Activated CD8-positive, alpha-beta T cell treated with anti-CD3 and anti-CD28 coated beads, Interleukin-2, amount 10 ng/mL, durations not matched to agents 7 days and 5 days (primary cell): ENCODE data around the gene RGL2. TPM values are rescaled to one million over a fixed set of nuclear protein-coding genes. Genes with fewer than 3 reads are reported as not detected.

Experiments used
- ATAC-seq: fragments of 150-1000 bp; cut with Tn5 transposase; one replicate; pipeline ENCODE4 v1.10.0; 2021; ENCODE audit warnings: moderate library complexity
- CTCF ChIA-PET: fragments of 350-600 bp; sonication (Branson Sonifier 250); formaldehyde crosslinking; loops from one replicate; lab custom pipeline; 2021; ENCODE audit warnings: antibody characterized with exemption; lab: Charles Lee
- POLR2A ChIA-PET: fragments of 350-600 bp; sonication (Branson Sonifier 250); formaldehyde crosslinking; loops from one replicate; lab custom pipeline; 2021; ENCODE audit warnings: antibody characterized with exemption; lab: Charles Lee
- DNase-seq: peaks from one replicate; pipeline ENCODE4 v3.0.0-alpha.2; 2020
- H3K27ac Mint-ChIP-seq: one replicate; pipeline ENCODE4 v1.8.0; 2021; ENCODE audit warnings: mild to moderate bottlenecking, mixed read lengths
- H3K27me3 Mint-ChIP-seq: one replicate; pipeline ENCODE4 v1.8.0; 2021; ENCODE audit warnings: low read depth, mixed read lengths
- H3K36me3 Mint-ChIP-seq: one replicate; pipeline ENCODE4 v1.8.0; 2021; ENCODE audit warnings: low read depth, mixed read lengths
- H3K4me1 Mint-ChIP-seq: one replicate; pipeline ENCODE4 v1.8.0; 2021; ENCODE audit warnings: low read depth, mixed read lengths
- H3K4me3 Mint-ChIP-seq: one replicate; pipeline ENCODE4 v1.8.0; 2021; ENCODE audit warnings: mild to moderate bottlenecking, mixed read lengths
- H3K9me3 Mint-ChIP-seq: one replicate; pipeline ENCODE4 v1.8.0; 2022; ENCODE audit warnings: mixed read lengths; ENCODE audit not compliant: insufficient read depth
- total RNA-seq, 2 experiments: library from RNA; stranded (reverse); gene quantifications; one replicate each; pipeline ENCODE4 v1.2.3, GENCODE V29; 2021

RGL2 gene
- total RNA-seq, 2 experiments from 2014 or later: 50.8 to 58.2 TPM

GRCh38 chr6:33330736-33331135 lies 32.0 kb upstream of the RGL2 start:
- CTCF ChIA-PET: interaction anchor here (1.6 kb wide), 1 partner anchor 12 kb away, joined by 4 read pairs; no protein-coding TSS in a partner anchor
- POLR2A ChIA-PET: no interaction called here
- Mint-ChIP-seq H3K27ac (no peak overlapping the region), H3K27me3 (no peaks in the 10 kb centered on the region), H3K4me1 (peaks cover 22% of the 10 kb centered on the region), H3K36me3 (no peaks in the 10 kb centered on the region), H3K4me3 (no peak overlapping the region), H3K9me3 (no peaks in the 10 kb centered on the region)
- DNase-seq (no peak), ATAC-seq (no peak)

- ATAC-seq (no peak), DNase-seq (no peak)
- Mint-ChIP-seq H3K4me3 (no peak overlapping the region), H3K27ac (no peak overlapping the region), H3K27me3 (no peaks in the 10 kb centered on the region), H3K36me3 (no peaks in the 10 kb centered on the region), H3K4me1 (peaks cover 21% of the 10 kb centered on the region), H3K9me3 (no peaks in the 10 kb centered on the region)
- POLR2A ChIA-PET: interaction anchor here (0.9 kb wide), 1 partner anchor 15 kb away, joined by 4 read pairs; no protein-coding TSS in a partner anchor
- CTCF ChIA-PET: interaction anchor here (1.8 kb wide), 1 partner anchor 16 kb away, joined by 8 read pairs; no protein-coding TSS in a partner anchor
Observed at GRCh38 chr6:33329058-33329457, 30.3 kb upstream of the RGL2 start.

DNA sequence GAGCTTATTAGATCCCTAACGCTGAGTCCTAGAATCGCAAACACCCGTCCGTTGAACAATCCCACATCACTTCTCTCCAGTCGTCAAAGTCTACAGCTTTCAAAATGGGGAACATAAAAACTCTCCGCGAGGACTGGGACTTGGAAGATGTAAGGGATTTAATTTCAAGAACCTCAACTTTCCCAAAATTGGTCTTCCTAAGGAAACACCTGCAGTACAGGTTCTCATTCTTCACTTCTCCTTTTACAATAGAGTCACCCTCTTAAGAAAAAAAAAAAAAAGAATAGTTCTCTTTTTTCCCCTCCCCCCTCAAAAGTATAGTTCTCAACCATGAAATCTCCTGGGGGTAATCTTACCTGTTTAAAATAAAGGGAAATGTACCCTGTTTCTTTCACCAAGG lies 25.4 kb upstream of the RGL2 start:
- H3K4me1 Mint-ChIP-seq: peaks cover 43% of the 10 kb centered on the region
- no peaks in the 10 kb centered on the region for H3K27me3 Mint-ChIP-seq
- no peaks in the 10 kb centered on the region for H3K9me3 Mint-ChIP-seq
- CTCF ChIA-PET: interaction anchor here (0.8 to 1.3 kb wide), 3 partner anchors 18 to 101 kb away, joined by 3 to 4 read pairs (median 4); no protein-coding TSS in a partner anchor
- H3K27ac Mint-ChIP-seq: peak overlapping the region; percentile 100
- H3K36me3 Mint-ChIP-seq: peaks cover 37% of the 10 kb centered on the region
- DNase-seq: no peak
- POLR2A ChIA-PET: interaction anchor here (0.8 to 1.2 kb wide), 4 partner anchors 15 to 247 kb away, joined by 3 to 4 read pairs (median 4); no protein-coding TSS in a partner anchor
- peak overlapping the region; percentile 94 for H3K4me3 Mint-ChIP-seq
- no peak for ATAC-seq

- H3K4me1 Mint-ChIP-seq: peaks cover 49% of the 10 kb centered on the region
- no peak for ATAC-seq
Observed at GRCh38 chr6:33323623-33323948, 24.8 kb upstream of the RGL2 start.

DNA sequence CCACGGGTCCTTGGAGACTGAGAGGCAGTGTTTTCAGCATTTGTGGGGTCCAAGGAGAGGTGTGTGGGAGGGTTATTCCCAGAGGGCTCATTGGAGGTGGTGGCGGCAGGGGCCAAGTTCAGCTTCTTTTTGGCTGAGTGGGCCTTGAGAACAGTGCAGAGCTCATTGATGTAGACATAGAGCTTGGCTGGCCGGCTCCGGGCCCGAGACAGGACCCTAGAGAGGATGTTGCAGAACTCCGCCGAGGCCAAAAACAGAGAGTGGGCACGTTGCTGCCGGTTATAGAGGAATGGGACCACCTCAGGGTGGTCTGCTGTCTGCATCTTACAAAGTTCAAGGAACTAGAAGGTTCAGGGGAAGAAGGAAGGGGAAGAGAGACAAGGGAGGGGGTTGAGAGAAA lies 22.5 kb upstream of the RGL2 start:
- no peak for DNase-seq
- no peaks in the 10 kb centered on the region for H3K9me3 Mint-ChIP-seq
- peak overlapping the region; percentile 100 for H3K27ac Mint-ChIP-seq
- ChIA-PET POLR2A (interaction anchor here (0.7 kb wide), 1 partner anchor 44 kb away, joined by 3 read pairs; no protein-coding TSS in a partner anchor), CTCF (interaction anchor here (0.6 kb wide), 1 partner anchor 22 kb away, joined by 3 read pairs; no protein-coding TSS in a partner anchor)
- peaks cover 69% of the 10 kb centered on the region for H3K4me1 Mint-ChIP-seq
- peaks cover 57% of the 10 kb centered on the region for H3K36me3 Mint-ChIP-seq
- no peak for ATAC-seq
- H3K27me3 Mint-ChIP-seq: no peaks in the 10 kb centered on the region
- H3K4me3 Mint-ChIP-seq: peak overlapping the region; percentile 94

More at GRCh38 chr6:33323623-33323948, 24.8 kb upstream of the RGL2 start:
- no peaks in the 10 kb centered on the region for H3K9me3 Mint-ChIP-seq
- ChIA-PET POLR2A (interaction anchor here (0.8 to 1.2 kb wide), 5 partner anchors 15 to 247 kb away, joined by 3 to 4 read pairs (median 4); no protein-coding TSS in a partner anchor), CTCF (interaction anchor here (0.8 to 1.3 kb wide), 4 partner anchors 18 to 102 kb away, joined by 3 to 4 read pairs (median 4); partner anchors contain the start of genes RPS18 and VPS52)
- DNase-seq: no peak
- H3K27ac Mint-ChIP-seq: peak overlapping the region; percentile 100
- H3K36me3 Mint-ChIP-seq: peaks cover 42% of the 10 kb centered on the region
- H3K27me3 Mint-ChIP-seq: no peaks in the 10 kb centered on the region
- peak overlapping the region; percentile 94 for H3K4me3 Mint-ChIP-seq

DNA sequence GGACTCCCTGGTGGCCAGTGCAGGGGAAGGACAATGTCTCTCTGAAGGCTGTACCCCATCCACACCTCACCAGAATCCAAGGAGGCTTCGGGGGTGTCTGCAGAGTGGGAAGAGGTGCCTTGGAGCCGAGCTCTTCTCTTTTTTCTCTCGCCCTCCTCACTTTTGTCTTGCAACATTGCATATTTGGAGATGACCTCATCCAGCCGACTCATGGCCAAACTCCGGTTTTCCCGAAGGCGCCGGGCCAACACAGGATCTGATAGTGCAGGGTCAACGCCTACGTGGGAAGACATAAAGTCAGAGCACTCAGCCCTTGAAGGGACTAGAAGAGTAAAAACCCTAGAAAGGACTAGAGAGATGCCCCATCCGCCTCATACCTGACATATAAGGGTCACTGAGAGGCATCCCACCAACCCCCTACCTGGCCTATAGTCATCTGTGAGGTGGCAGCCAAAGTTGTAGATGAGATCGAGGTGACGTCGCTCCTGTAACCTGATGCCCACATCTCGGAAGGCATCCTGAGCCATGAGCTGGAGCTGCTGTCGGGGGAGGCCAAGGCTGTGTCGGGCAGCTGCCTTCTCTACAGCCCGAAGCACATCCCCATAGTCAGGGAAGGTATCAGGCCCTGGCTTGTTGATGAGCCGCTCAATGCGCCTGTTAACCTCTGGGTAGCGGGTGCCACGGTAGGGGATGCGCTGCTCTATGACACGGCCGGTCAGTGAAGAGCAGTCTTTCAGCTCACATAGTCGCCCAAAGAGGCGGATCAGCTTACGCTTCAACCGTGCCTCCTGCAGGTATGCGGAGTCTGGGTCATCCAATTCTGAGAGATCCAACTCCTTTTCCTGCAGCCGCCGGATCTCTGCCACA lies 21.8 kb upstream of the RGL2 start:
- Mint-ChIP-seq H3K36me3 (peaks cover 62% of the 10 kb centered on the region), H3K27me3 (no peaks in the 10 kb centered on the region), H3K4me1 (peaks cover 74% of the 10 kb centered on the region), H3K4me3 (peak overlapping the region; percentile 97), H3K9me3 (no peaks in the 10 kb centered on the region), H3K27ac (peak overlapping the region; percentile 100)
- ATAC-seq: no peak
- ChIA-PET CTCF (no interaction called here), POLR2A (interaction anchor here (0.6 to 4.0 kb wide), 3 partner anchors 12 to 49 kb away, joined by 3 to 34 read pairs (median 3); partner anchors contain the start of gene VPS52)
- no peak for DNase-seq

GRCh38 chr6:33319939-33320314 lies 21.2 kb upstream of the RGL2 start:
- ATAC-seq (no peak), DNase-seq (no peak)
- peak overlapping the region; percentile 96 for H3K27ac Mint-ChIP-seq
- CTCF ChIA-PET: interaction anchor here (4.6 kb wide), 1 partner anchor 25 kb away, joined by 36 read pairs; no protein-coding TSS in a partner anchor
- H3K27me3 Mint-ChIP-seq: no peaks in the 10 kb centered on the region
- H3K36me3 Mint-ChIP-seq: peaks cover 66% of the 10 kb centered on the region
- no peaks in the 10 kb centered on the region for H3K9me3 Mint-ChIP-seq
- H3K4me1 Mint-ChIP-seq: peaks cover 80% of the 10 kb centered on the region
- POLR2A ChIA-PET: interaction anchor here (0.7 to 4.0 kb wide), 3 partner anchors 13 to 25 kb away, joined by 3 to 34 read pairs (median 4); no protein-coding TSS in a partner anchor
- peak overlapping the region; percentile 97 for H3K4me3 Mint-ChIP-seq

DNA sequence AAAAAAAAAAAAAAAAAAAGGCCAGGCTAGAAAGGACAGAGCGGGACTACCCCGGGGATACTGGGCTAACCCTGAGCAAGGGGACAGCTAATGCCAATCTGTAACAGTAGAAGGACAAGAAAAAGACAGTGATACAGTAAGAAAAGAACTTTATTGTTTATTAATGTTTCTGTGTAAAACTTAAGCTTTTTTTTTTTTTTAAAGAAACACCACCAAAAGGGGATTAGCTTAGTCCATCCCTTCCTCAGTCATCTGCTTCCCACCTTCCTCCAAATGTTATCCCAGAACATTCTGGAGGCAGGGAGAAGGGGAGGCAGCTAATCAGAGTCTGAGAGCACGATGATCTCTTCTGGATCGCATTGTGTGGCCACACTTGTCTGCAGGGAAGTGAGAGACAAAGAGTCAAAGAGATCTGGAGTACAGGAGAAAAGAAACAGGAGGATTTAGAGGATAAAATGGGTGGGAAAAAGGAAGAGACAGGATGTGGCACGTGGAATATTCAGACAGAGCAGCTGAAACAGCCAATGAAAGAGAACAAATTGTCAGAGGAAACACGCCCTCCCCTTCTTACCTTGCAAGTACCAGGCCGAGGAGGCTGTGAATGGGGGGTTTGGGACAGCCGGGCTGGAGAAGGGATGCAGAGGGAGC lies 19.8 kb upstream of the RGL2 start:
- H3K27ac Mint-ChIP-seq: peak overlapping the region; percentile 96
- no peak for ATAC-seq
- no peaks in the 10 kb centered on the region for H3K9me3 Mint-ChIP-seq
- ChIA-PET CTCF (interaction anchor here (0.8 to 4.6 kb wide), 10 partner anchors 12 to 264 kb away, joined by 3 to 36 read pairs (median 4); partner anchors contain the start of genes B3GALT4 and CUTA), POLR2A (interaction anchor here (0.6 to 4.0 kb wide), 8 partner anchors 9 to 347 kb away, joined by 3 to 34 read pairs (median 4); partner anchors contain the start of genes PFDN6, RGL2 and WDR46)
- H3K27me3 Mint-ChIP-seq: no peaks in the 10 kb centered on the region
- H3K36me3 Mint-ChIP-seq: peaks cover 74% of the 10 kb centered on the region
- peak overlapping the region; percentile 97 for H3K4me3 Mint-ChIP-seq
- peaks cover 80% of the 10 kb centered on the region for H3K4me1 Mint-ChIP-seq
- DNase-seq: no peak

GRCh38 chr6:33317669-33318425 lies 19.1 kb upstream of the RGL2 start, which contains the start of gene ZBTB22:
Gene ZBTB22, minus strand, starts transcription at chr6:33317744. Its CDS starts 828 bp downstream, at chr6:33316916.
- Mint-ChIP-seq H3K27me3 (no peaks in the 10 kb centered on the region), H3K4me1 (peaks cover 78% of the 10 kb centered on the region), H3K9me3 (no peaks in the 10 kb centered on the region), H3K4me3 (peak within 1 kb of the TSS; percentile 97), H3K27ac (peak within 1 kb of the TSS; percentile 96), H3K36me3 (peaks cover 81% of the 10 kb centered on the region)
- ATAC-seq (peak; percentile 70), DNase-seq (peak; percentile 98)
- POLR2A ChIA-PET: interaction anchor here (0.7 to 4.0 kb wide), 9 partner anchors 17 to 347 kb away, joined by 3 to 34 read pairs (median 4); partner anchors contain the start of genes PFDN6, PHF1, RGL2 and RPS18
- CTCF ChIA-PET: interaction anchor here (0.8 to 4.6 kb wide), 11 partner anchors 18 to 265 kb away, joined by 3 to 36 read pairs (median 4); partner anchors contain the start of genes B3GALT4 and CUTA

GRCh38 chr6:33317419-33317668 lies 18.6 kb upstream of the RGL2 start:
- H3K36me3 Mint-ChIP-seq: peaks cover 82% of the 10 kb centered on the region

More at GRCh38 chr6:33317419-33317668, 18.6 kb upstream of the RGL2 start:
- Mint-ChIP-seq H3K9me3 (no peaks in the 10 kb centered on the region), H3K27me3 (no peaks in the 10 kb centered on the region), H3K4me1 (peaks cover 81% of the 10 kb centered on the region), H3K27ac (peak overlapping the region; percentile 68), H3K4me3 (peak overlapping the region; percentile 71)
- ATAC-seq: no peak
- POLR2A ChIA-PET: interaction anchor here (0.7 to 4.0 kb wide), 9 partner anchors 16 to 346 kb away, joined by 3 to 34 read pairs (median 4); partner anchors contain the start of genes PFDN6, PHF1, RGL2 and RPS18
- no peak for DNase-seq
- CTCF ChIA-PET: interaction anchor here (1.0 to 4.6 kb wide), 10 partner anchors 18 to 266 kb away, joined by 3 to 36 read pairs (median 4); partner anchors contain the start of gene CUTA
